Hepatocyte (in vitro differentiated cells): Measurements from ENCODE around the gene HRC. TPM values are rescaled to one million over a fixed set of nuclear protein-coding genes. Genes with fewer than 3 reads are reported as not detected.

Experiments
- DNase-seq: peaks from one replicate; pipeline ENCODE4 v3.0.0-alpha.2; 2016; ENCODE audit warnings: low spot score
- H2AFZ ChIP-seq: fragments of 200-600 bp; sonication (generic); 2 replicates; pipeline ENCODE4 v1.6.0; 2016; ENCODE audit warnings: antibody characterized with exemption, mild to moderate bottlenecking
- H3K27ac ChIP-seq: fragments of 200-600 bp; sonication (generic); 2 replicates; pipeline ENCODE4 v1.5.1; 2016; ENCODE audit warnings: mild to moderate bottlenecking
- H3K27me3 ChIP-seq: fragments of 200-600 bp; sonication (generic); 2 replicates; pipeline ENCODE4 v1.6.1; 2016
- H3K36me3 ChIP-seq: fragments of 200-600 bp; sonication (generic); replicated peaks from 2 replicates; pipeline ENCODE4 v1.5.1; 2016; ENCODE audit warnings: low read depth; ENCODE audit not compliant: insufficient read depth
- H3K4me1 ChIP-seq: fragments of 200-600 bp; sonication (generic); 2 replicates; pipeline ENCODE4 v1.5.1; 2016; ENCODE audit warnings: mild to moderate bottlenecking, moderate library complexity; ENCODE audit not compliant: insufficient read depth
- H3K4me2 ChIP-seq: fragments of 200-600 bp; sonication (generic); 2 replicates; pipeline ENCODE4 v1.6.0; 2016
- H3K4me3 ChIP-seq: fragments of 200-600 bp; sonication (generic); 2 replicates; pipeline ENCODE4 v1.5.1; 2016; ENCODE audit warnings: mild to moderate bottlenecking
- H3K79me2 ChIP-seq: fragments of 200-600 bp; sonication (generic); 2 replicates; pipeline ENCODE4 v1.6.0; 2017; ENCODE audit warnings: mild to moderate bottlenecking
- H3K9me2 ChIP-seq: fragments of 200-600 bp; sonication (generic); replicated peaks from 2 replicates; pipeline ENCODE4 v1.6.0; 2017; ENCODE audit warnings: mild to moderate bottlenecking; ENCODE audit not compliant: insufficient read depth
- H3K9me3 ChIP-seq: fragments of 200-600 bp; sonication (generic); 2 replicates; pipeline ENCODE4 v1.5.1; 2016; ENCODE audit warnings: low read depth, mild to moderate bottlenecking
- H4K20me1 ChIP-seq: fragments of 200-600 bp; sonication (generic); 2 replicates; pipeline ENCODE4 v1.6.0; 2016; ENCODE audit warnings: mild to moderate bottlenecking; ENCODE audit not compliant: insufficient read depth, poor library complexity, severe bottlenecking
- CTCF ChIP-seq: fragments of 200-600 bp; sonication (generic); IDR thresholded peaks from 2 replicates; pipeline ENCODE4 v1.5.1; 2016; ENCODE audit warnings: antibody characterized with exemption, mild to moderate bottlenecking; ENCODE audit not compliant: poor library complexity
- EZH2 ChIP-seq: fragments of 200-600 bp; sonication (generic); IDR thresholded peaks from 2 replicates; pipeline ENCODE4 v1.6.1; 2016; ENCODE audit warnings: antibody characterized with exemption, mild to moderate bottlenecking, borderline replicate concordance
- EZH2phosphoT487 ChIP-seq: fragments of 200-600 bp; sonication (generic); IDR thresholded peaks from one replicate; pipeline ENCODE4 v1.6.1; 2018; ENCODE audit warnings: antibody characterized with exemption, mild to moderate bottlenecking, low read depth, moderate library complexity; ENCODE audit not compliant: unreplicated experiment, severe bottlenecking
- WGBS: methylation state at CpG from one replicate; pipeline ENCODE4 v1.1.6; 2016; ENCODE audit warnings: low lambda C conversion rate; ENCODE audit errors: missing lambda C conversion rate; 5-methylcytosine and 5-hydroxymethylcytosine counted together
- polyA plus RNA-seq: library from polyadenylated mRNA; unstranded; fragments of >200 nt; fragmentation: Nextera tagmentation; extraction: Ambion mirVana; gene quantifications from 2 replicates; pipeline ENCODE4 v1.2.1, GENCODE V29; 2016
- total RNA-seq: library from RNA; depleted of rRNA; stranded (reverse); fragments of >200 nt; gene quantifications from 2 replicates; pipeline ENCODE4 v1.2.3, GENCODE V29; 2014

Gene HRC
- total and polyA plus RNA-seq, 2 experiments from 2014 or later: 0.48 to 0.50 TPM

GRCh38 chr19:49113762-49114629 is 41.2 kb downstream of the HRC start, which contains the start of gene LIN7B:
Gene LIN7B (plus strand): TSS chr19:49114370. CDS start chr19:49114405, 35 bp downstream.
- no peaks in the 10 kb centered on the region for H3K27me3 ChIP-seq
- no peaks in the 10 kb centered on the region for H4K20me1 ChIP-seq
- H2AFZ ChIP-seq: peak within 1 kb of the TSS; percentile 84
- no peaks in the 10 kb centered on the region for H3K79me2 ChIP-seq
- no peaks in the 10 kb centered on the region for H3K9me3 ChIP-seq
- peak within 1 kb of the TSS; percentile 94 for H3K27ac ChIP-seq
- 8% methylated on average over 21 of the region's 66 CpGs for WGBS
- peaks cover 12% of the 10 kb centered on the region for H3K4me1 ChIP-seq
- TF ChIP-seq EZH2phosphoT487: no peak
- peak; percentile 40 for TF ChIP-seq CTCF
- no peak for TF ChIP-seq EZH2
- H3K4me2 ChIP-seq: peak within 1 kb of the TSS; percentile 99
- peak; percentile 93 for DNase-seq
- peak within 1 kb of the TSS; percentile 94 for H3K4me3 ChIP-seq
- no peaks in the 10 kb centered on the region for H3K9me2 ChIP-seq
- no peaks in the 10 kb centered on the region for H3K36me3 ChIP-seq

GRCh38 chr19:49111218-49111998 is 43.8 kb downstream of the HRC start:
- H3K9me2 ChIP-seq: no peaks in the 10 kb centered on the region
- H3K27ac ChIP-seq: no peak overlapping the region
- WGBS: 93% methylated on average over 11 of the region's 11 CpGs

GRCh38 chr19:49110567-49110966 is 44.6 kb downstream of the HRC start:
- Histone ChIP-seq H3K4me2 (no peak overlapping the region), H3K27ac (peak overlapping the region; percentile 2), H2AFZ (no peak overlapping the region), H3K9me2 (no peaks in the 10 kb centered on the region), H3K36me3 (no peaks in the 10 kb centered on the region), H3K79me2 (no peaks in the 10 kb centered on the region), H3K27me3 (no peaks in the 10 kb centered on the region), H4K20me1 (peaks cover 12% of the 10 kb centered on the region), H3K9me3 (no peaks in the 10 kb centered on the region), H3K4me1 (peaks cover 5% of the 10 kb centered on the region), H3K4me3 (no peak overlapping the region)
- TF ChIP-seq EZH2 (no peak), EZH2phosphoT487 (no peak), CTCF (no peak)
- 58% methylated on average over 3 of the region's 3 CpGs for WGBS
- DNase-seq: no peak

More at GRCh38 chr19:49111218-49111998, 43.8 kb downstream of the HRC start:
- TF ChIP-seq EZH2 (no peak), CTCF (no peak), EZH2phosphoT487 (no peak)
- Histone ChIP-seq H3K36me3 (no peaks in the 10 kb centered on the region), H3K27me3 (no peaks in the 10 kb centered on the region), H2AFZ (no peak overlapping the region), H3K9me3 (no peaks in the 10 kb centered on the region), H3K79me2 (no peaks in the 10 kb centered on the region), H3K4me2 (no peak overlapping the region), H4K20me1 (peaks cover 8% of the 10 kb centered on the region), H3K4me3 (no peak overlapping the region), H3K4me1 (peaks cover 5% of the 10 kb centered on the region)
- DNase-seq: no peak
